ENCODE measurements around the gene PRG2. TPM values are rescaled to one million over a fixed set of nuclear protein-coding genes. Genes with fewer than 3 reads are reported as not detected.

PRG2 gene
- total and polyA plus RNA-seq, 9 of the 15 experiments (the other 6 are each of a cell fraction or from before 2014, with no cell fraction given) = 1.8 to 78.0 (median 26.6) TPM

- TF ChIP-seq CUX1 (CRISPR knock-in tag; IDR thresholded peaks at IDR 0.05) (no peak), HCFC1 (IDR thresholded peaks at IDR 0.05; ENCODE audit: low read depth, low read length) (no peak), KLF6 (CRISPR knock-in tag; IDR thresholded peaks at IDR 0.05; ENCODE audit: borderline replicate concordance) (no peak), ZNF239 (CRISPR knock-in tag; IDR thresholded peaks at IDR 0.05) (no peak), RBM14 (IDR thresholded peaks at IDR 0.05; ENCODE audit: borderline replicate concordance, insufficient read depth, low read depth, low read length) (no peak), MYNN (IDR thresholded peaks at IDR 0.05) (no peak), MYNN (CRISPR knock-in tag; IDR thresholded peaks at IDR 0.05) (no peak), TEAD1 (CRISPR knock-in tag; IDR thresholded peaks at IDR 0.05) (no peak), RHOXF2B (CRISPR knock-in tag; conservative IDR thresholded peaks at IDR 0.05) (no peak), NBN (IDR thresholded peaks at IDR 0.05; ENCODE audit: low read depth) (0 out of 2 replicates have a peak, but pooled peaks have one; percentile 43), MAFG (tag; conservative IDR thresholded peaks at IDR 0.05) (no peak), TRIM24 (IDR thresholded peaks at IDR 0.05) (peak in 1 of 2 experiments; percentile 68; a peak in 2 of 4 replicates), ZNF143 (CRISPR knock-in tag; IDR thresholded peaks at IDR 0.05) (no peak), ZNF217 (CRISPR knock-in tag; IDR thresholded peaks at IDR 0.05) (no peak), ZNF316 (IDR thresholded peaks at IDR 0.05) (no peak), GABPA (tag; conservative IDR thresholded peaks at IDR 0.05; ENCODE audit: low read depth) (no peak), EHMT2 (IDR thresholded peaks at IDR 0.05) (peak; percentile 46; the same call in 1 of the 2 replicates), RCOR1 (IDR thresholded peaks at IDR 0.05; ENCODE audit: borderline replicate concordance in 1 of 2, low read depth in 2 of 2, low read length in 2 of 2) (peak in 1 of 2 experiments; percentile 63; a peak in 2 of 4 replicates)
- TF ChIP-seq, protein P1, sequence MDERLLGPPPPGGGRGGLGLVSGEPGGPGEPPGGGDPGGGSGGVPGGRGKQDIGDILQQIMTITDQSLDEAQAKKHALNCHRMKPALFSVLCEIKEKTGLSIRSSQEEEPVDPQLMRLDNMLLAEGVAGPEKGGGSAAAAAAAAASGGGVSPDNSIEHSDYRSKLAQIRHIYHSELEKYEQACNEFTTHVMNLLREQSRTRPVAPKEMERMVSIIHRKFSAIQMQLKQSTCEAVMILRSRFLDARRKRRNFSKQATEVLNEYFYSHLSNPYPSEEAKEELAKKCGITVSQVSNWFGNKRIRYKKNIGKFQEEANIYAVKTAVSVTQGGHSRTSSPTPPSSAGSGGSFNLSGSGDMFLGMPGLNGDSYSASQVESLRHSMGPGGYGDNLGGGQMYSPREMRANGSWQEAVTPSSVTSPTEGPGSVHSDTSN (CRISPR knock-in tag; IDR thresholded peaks at IDR 0.05; ENCODE audit: low read depth) = no peak
- TF ChIP-seq, protein P1 (tag; conservative IDR thresholded peaks at IDR 0.05; ENCODE audit: low read depth) = no peak
These were observed 11.9 kb upstream of the PRG2 start (continued) for GRCh38 chr11:57402188-57403002.

Data from K562 (cell line).